T-helper 1 cell (primary cell): ENCODE measurements around the gene HYDIN.

ENCODE experiments used
- DNase-seq, 5 donors: peaks; one replicate each; pipeline ENCODE4 v3.0.0-alpha.2; 2012 to 2020

HYDIN gene

GRCh38 chr16:70784692-70785555 lies 445.6 kb downstream of the HYDIN start:
- DNase-seq = no peak

DNA sequence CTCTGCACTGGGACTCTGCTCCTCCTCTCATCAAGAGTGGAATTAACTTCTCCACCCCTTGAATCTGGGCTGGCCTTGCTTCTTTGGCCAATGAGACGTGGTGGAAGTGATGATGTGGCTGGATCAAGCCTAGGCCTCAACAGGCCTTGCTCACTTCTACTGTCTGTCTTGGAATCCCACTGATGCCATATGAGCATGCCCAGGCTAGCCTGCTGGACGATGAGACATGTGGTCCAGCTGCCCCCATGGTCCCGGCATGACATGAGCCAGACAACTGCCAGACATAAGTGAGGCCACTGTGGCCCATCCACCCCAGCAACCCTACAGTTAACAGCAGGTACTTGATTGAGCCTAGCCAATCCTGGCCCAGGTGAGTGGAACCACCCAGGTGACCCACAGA lies 448.3 kb downstream of the HYDIN start:
- no peak for DNase-seq

DNA sequence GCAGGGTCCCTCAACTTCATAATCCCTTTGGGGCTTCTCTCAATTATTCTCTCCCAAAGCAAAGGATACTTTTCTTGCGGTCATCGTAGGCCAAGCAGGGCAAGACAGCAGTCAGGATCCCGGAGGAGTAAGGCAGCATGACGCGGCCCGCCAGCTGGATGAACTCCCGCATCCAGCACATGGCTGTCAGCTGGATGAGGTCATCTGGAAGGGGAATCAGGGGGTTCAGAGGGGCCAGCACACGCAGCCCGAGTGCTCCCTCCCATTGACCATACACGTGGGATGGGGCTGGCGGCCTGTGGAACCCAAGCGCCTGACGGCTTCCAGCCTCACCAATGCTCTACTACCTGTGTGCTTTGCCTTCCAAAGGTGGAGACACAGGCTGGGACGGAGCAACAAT lies 448.7 kb downstream of the HYDIN start:
- DNase-seq = no peak

GRCh38 chr16:70780546-70780945 lies 450.0 kb downstream of the HYDIN start:
- DNase-seq = no peak

GRCh38 chr16:70779361-70779760 lies 451.2 kb downstream of the HYDIN start:
- no peak for DNase-seq

GRCh38 chr16:70778901-70779309 lies 451.6 kb downstream of the HYDIN start:
- no peak for DNase-seq

GRCh38 chr16:70777973-70778406 lies 452.5 kb downstream of the HYDIN start:
- no peak for DNase-seq

DNA sequence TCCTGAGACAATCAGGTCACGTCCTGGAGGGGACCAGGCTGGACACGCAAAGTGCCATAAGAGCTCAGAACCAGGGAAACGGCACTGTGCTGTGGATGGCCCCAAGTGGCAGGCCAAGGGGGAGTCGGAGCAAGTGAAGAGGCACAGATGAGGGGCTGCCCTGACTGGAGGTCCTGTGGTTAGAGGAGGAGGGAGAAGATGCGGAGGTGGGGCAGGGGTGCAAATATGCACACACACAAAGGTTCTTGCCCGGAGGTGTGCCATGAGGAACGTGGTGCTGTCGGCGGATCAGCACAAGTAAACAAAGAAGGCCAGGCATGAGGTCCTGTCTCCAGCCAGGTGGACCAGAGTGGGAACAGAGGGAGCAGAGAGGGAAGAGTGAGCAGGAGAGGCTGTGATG lies 453.0 kb downstream of the HYDIN start:
- no peak for DNase-seq

GRCh38 chr16:70775399-70775798 lies 455.1 kb downstream of the HYDIN start:
- no peak for DNase-seq

DNA sequence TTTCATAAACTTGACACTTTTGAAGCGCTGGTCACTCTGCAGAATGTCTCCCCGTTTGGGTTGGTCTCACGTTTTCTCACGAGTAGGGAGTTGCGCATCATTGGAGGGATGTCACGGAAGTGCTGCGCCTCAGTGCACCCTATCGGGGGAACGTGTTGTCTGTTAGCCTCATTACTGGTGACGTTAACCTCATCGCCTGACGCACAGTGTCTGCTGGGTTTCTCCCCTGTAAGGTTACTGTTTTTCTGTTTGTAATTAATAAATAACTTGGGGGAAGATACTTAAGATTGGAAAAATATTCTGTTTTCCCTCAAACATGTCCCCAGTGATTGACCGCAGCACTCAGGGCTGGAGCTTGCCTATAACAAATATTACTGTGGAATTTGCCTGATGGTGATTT lies 456.3 kb downstream of the HYDIN start:
- no peak for DNase-seq

GRCh38 chr16:70772493-70772892 lies 458.0 kb downstream of the HYDIN start:
- DNase-seq = no peak

DNA sequence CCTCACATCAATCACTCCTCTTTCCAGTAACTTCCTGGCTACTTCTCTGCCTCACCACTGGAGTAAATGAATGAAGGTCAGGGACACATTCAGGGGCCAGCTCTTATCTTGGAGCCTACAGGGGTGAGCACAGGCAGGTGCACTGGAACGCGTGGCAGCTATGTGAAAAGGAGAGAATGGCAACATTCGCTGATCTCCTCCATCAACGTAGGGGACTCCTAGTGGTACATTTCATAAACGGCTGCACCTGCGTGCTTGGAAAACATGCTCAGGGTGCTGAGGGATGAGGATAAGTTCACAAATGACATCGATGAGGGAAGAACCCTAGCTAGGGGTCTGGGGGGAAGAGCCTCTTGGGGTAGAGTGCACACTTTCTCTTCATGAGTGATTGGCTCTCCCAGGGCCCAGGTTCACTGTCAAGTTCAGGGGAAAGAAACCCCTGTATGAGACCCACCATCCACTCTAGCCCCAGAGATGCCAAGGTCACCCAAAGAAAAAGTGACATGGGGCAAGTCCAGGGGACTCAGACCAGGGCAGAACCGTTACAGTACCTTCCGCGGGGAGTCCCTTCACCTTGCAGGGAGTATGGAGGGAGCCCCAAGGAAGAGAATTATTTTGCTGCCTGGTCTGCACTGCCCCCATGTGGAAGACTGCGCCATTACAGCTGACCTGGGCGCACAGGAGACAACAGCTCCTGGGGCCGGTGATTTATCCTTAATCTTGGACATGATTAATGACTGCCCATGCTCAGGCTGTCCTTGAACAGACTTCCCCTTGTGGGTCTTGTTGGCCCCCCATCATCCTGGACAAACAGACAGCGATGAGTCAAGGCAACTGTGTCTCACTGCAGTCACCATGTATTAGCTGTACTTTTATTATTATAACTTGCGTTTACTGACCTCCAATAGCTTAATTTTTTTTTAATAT lies 459.6 kb downstream of the HYDIN start:
- DNase-seq = peak in 3 of 5 donors; percentile 11 to 47 (median 35)

DNA sequence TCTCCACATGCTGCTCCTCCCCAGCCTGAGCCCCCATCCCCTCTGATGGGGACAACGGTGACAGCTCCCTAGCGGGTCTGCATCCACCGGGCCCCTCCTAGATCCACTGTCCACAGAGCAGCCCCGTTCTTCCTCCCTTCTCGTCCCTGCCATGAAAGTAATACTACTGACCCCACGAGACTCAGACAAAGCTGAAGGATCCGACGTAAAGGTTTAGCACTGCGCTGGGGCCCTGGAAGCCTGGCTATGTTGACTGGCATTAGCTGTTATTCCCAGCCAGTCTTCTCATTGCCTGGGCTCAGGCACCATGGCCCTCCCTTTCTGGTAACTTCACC lies 460.3 kb downstream of the HYDIN start:
- DNase-seq = no peak

GRCh38 chr16:70769761-70770160 lies 460.8 kb downstream of the HYDIN start:
- DNase-seq = no peak

DNA sequence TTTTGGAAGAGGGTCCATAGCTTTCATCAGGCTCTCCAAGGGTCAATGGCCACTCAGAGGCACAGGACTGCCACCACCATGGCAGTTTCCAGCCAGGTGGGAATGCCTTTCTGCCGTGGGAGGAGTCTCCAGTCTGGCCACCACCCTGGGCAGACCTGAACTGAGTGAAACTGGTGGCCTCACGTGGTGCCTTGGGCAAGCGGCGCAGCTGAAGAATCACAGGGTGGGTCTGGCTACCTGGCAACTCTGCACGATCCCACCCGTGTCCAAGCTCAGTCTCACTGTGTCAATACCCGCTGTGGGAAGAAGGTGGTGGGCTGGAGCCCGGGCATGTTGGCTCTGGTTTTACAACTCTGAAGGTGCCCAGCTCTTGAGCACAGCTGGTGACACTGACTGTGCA lies 461.4 kb downstream of the HYDIN start:
- DNase-seq = no peak

DNA sequence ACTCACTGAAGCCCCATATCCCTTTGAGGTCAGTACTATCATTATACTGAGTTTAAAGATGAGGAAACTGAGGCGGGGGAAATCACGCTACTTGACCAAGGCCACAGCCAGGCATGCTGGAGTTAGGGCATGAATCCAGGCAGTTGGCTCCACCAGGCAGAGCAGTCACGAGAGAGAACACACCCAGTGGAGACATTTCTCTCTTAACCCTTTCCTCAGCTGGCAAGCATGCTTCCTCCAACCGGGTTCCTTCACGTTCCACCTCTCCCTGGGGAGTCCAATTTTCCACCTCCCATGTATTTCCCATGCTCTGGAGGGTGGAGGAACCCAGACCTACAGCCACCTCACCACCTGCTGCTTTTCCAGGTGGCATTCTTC lies 462.3 kb downstream of the HYDIN start:
- DNase-seq = no peak

- no peak for DNase-seq
These were observed 462.9 kb downstream of the HYDIN start for GRCh38 chr16:70767377-70768202.

DNA sequence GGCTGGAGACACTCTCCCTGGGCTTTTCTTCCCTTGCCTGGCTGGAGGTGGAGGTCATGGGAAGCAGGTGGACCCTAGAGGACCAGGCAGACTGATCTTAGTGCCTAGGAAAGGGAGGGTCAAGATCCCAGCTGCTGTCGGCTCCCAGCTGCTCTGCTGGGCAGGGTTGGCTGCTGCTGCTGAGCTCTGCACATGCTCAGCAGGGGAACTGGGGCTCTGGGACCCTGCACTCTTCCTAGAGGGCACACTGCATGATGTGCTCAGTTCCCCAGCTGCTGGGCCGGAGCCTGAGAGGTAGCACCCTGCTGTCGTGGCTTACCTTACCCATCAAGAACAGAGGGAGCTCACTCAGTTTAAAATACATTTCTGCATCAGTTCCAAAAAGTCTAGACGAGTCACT lies 463.9 kb downstream of the HYDIN start:
- no peak for DNase-seq

- DNase-seq = no peak
These were observed 464.3 kb downstream of the HYDIN start for GRCh38 chr16:70766176-70766575.

DNA sequence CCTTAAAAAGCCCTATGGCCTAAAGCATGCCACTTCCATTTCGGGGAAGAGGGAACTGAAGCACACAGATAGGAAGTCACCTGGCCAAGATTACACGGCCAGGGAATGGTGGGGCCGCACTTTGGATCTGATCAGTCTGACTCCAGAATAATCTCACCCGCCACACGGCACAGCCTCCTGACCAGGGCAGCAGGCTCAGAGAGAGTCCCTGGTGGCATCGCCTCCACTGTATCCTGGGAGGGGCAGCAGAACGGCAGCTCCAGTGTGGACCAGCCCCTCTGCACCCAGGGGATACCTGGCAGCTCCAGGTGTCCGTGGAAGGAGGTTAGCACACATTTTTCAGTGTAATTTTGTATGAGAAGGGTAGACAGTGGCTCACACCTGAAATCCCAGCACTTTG lies 465.0 kb downstream of the HYDIN start:
- DNase-seq = no peak

GRCh38 chr16:70764632-70765031 lies 465.9 kb downstream of the HYDIN start:
- no peak for DNase-seq

GRCh38 chr16:70760221-70760620 lies 470.3 kb downstream of the HYDIN start:
- no peak for DNase-seq

DNA sequence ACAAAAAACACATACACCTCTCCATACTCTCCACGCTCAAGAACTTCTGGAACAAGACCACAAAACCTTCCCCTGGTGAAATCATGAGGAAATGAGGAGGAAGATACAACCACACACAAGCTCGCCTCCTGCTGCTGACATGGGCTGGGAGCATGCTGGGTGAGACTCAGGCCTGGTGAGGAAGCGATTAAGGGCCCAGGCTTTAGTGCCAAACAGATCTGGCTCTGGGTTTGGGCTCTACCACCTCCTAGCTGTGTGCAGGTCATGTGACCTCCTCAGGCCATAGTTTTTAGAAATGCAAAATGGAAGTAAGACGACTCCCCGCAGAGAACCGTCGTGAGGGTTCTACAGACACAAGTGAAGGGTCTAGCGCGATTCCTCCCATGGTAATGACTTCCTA lies 470.9 kb downstream of the HYDIN start:
- DNase-seq = no peak
